22Rv1 (cell line): Measurements from ENCODE around the gene SRC.

Experiments used
- H3K27ac ChIP-seq: fragments of 450-650 bp; 2 replicates; pipeline ENCODE4 v1.5.1; 2017
- CTCF ChIP-seq: fragments of 450-650 bp; IDR thresholded peaks from 2 replicates; pipeline ENCODE4 v1.5.1; 2017; ENCODE audit warnings: mild to moderate bottlenecking
- ZFX ChIP-seq: fragments of 450-650 bp; IDR thresholded peaks from 2 replicates; pipeline ENCODE4 v1.6.1; 2017; ENCODE audit warnings: antibody characterized with exemption, borderline replicate concordance

The SRC gene

GRCh38 chr20:37430778-37431460, 85.0 kb downstream of the SRC start:
- TF ChIP-seq CTCF: no peak
- TF ChIP-seq ZFX: no peak
- no peak overlapping the region for H3K27ac ChIP-seq

- TF ChIP-seq ZFX (no peak), CTCF (no peak)
- no peak overlapping the region for H3K27ac ChIP-seq
Observed at GRCh38 chr20:37431786-37432185, 85.8 kb downstream of the SRC start.

GRCh38 chr20:37432606-37433005, 86.7 kb downstream of the SRC start:
- TF ChIP-seq ZFX (no peak), CTCF (no peak)
- no peak overlapping the region for H3K27ac ChIP-seq

GRCh38 chr20:37435607-37436006, 89.7 kb downstream of the SRC start:
- TF ChIP-seq ZFX (no peak), CTCF (no peak)
- no peak overlapping the region for H3K27ac ChIP-seq

GRCh38 chr20:37436527-37437186, 90.7 kb downstream of the SRC start:
- no peak overlapping the region for H3K27ac ChIP-seq
- TF ChIP-seq ZFX (no peak), CTCF (no peak)

GRCh38 chr20:37437676-37438075, 91.7 kb downstream of the SRC start:
- H3K27ac ChIP-seq: no peak overlapping the region
- TF ChIP-seq CTCF (no peak), ZFX (no peak)

GRCh38 chr20:37438464-37439222, 92.7 kb downstream of the SRC start:
- H3K27ac ChIP-seq: no peak overlapping the region
- TF ChIP-seq CTCF (no peak), ZFX (no peak)
